Sigmoid colon (tissue), 7 donors: ENCODE data around the gene RPL35. TPM values are rescaled to one million over a fixed set of nuclear protein-coding genes. Genes with fewer than 3 reads are reported as not detected.
A peak's percentile ranks its signal among the peaks of the same experiment; 100 is the strongest.

Experiments used
- DNase-seq: peaks from one replicate; pipeline ENCODE4 v3.0.0-alpha.2; 2019
- H3K27ac ChIP-seq, 4 donors: fragments of 200-600 bp; sonication (generic); one replicate each; pipeline ENCODE4 v1.5.1; 2016 to 2019; ENCODE audit warnings: mild to moderate bottlenecking in 1 of 4
- H3K27me3 ChIP-seq, 3 donors: fragments of 200-600 bp; sonication (generic); one replicate each; pipeline ENCODE4 v1.5.1; 2019; ENCODE audit warnings: mild to moderate bottlenecking in 1 of 3
- H3K36me3 ChIP-seq, 4 donors: fragments of 200-600 bp; sonication (generic); one replicate each; pipeline ENCODE4 v1.5.1; 2016 to 2019
- H3K4me1 ChIP-seq, 4 donors: fragments of 200-600 bp; sonication (generic); one replicate each; pipeline ENCODE4 v1.5.1; 2017 to 2019
- H3K4me3 ChIP-seq, 4 donors: fragments of 200-600 bp; sonication (generic); one replicate each; pipeline ENCODE4 v1.5.1; 2017 to 2019; ENCODE audit warnings: mild to moderate bottlenecking in 2 of 4, moderate library complexity in 1 of 4
- H3K9me3 ChIP-seq, 4 donors: fragments of 200-600 bp in 3 of 4; sonication (generic) in 3 of 4; one replicate each; pipeline versions ENCODE4 v1.5.1 to v1.6.1; 2013 to 2019
- EP300 ChIP-seq, 4 donors: sonication (generic); formaldehyde crosslinking; IDR thresholded peaks; one replicate each; pipeline ENCODE4 v1.6.1; 2017; ENCODE audit warnings: antibody characterized with exemption in 4 of 4
- POLR2A ChIP-seq, 2 donors: fragments of 450-650 bp; IDR thresholded peaks; one replicate each; pipeline ENCODE4 v1.6.1; 2016; ENCODE audit warnings: antibody characterized with exemption in 2 of 2, mild to moderate bottlenecking in 2 of 2, moderate library complexity in 2 of 2
- POLR2AphosphoS5 ChIP-seq, 4 donors: sonication (generic); formaldehyde crosslinking; IDR thresholded peaks; one replicate each; pipeline ENCODE4 v1.6.1; 2017; ENCODE audit warnings: antibody characterized with exemption in 4 of 4
- WGBS, 2 donors: extraction: QIAGEN DNeasy Blood & Tissue Kit; methylation state at CpG; one replicate each; pipeline ENCODE4 v1.1.7; 2013; 5-methylcytosine and 5-hydroxymethylcytosine counted together
- intact Hi-C: fragments of 100-400 bp; cut with DNase I; formaldehyde crosslinking; loops from one replicate; pipeline ENCODE4 v1.15.1; 2023
- polyA plus RNA-seq, 3 donors: library from polyadenylated mRNA; stranded (reverse); fragments of 200-250 nt; gene quantifications; one replicate each; pipeline ENCODE4 v1.2.3, GENCODE V29; 2013
- total RNA-seq, 4 donors: library from RNA; depleted of rRNA; stranded (reverse); fragments of >200 nt; gene quantifications; one replicate each; pipeline ENCODE4 v1.1.0, GENCODE V29; 2016
- TF ChIP-seq, protein P1 (sequence below), 4 experiments: fragments of 450-650 bp in 3 of 4; fragments of 200-600 bp in 1 of 4; IDR thresholded peaks; one replicate each; pipeline ENCODE4 v1.5.1; 2016 to 2019; ENCODE audit warnings: antibody characterized with exemption in 4 of 4, mild to moderate bottlenecking in 3 of 4, moderate library complexity in 2 of 4
- donor health status: healthy with polysubstance abuse.
- donor health status: Bipolar disorder and iron deficiency.
- donor health status: healthy.

RPL35 gene
- total and polyA plus RNA-seq, 7 donors: 1,773 to 4,971 (median 3,683) TPM

DNA sequence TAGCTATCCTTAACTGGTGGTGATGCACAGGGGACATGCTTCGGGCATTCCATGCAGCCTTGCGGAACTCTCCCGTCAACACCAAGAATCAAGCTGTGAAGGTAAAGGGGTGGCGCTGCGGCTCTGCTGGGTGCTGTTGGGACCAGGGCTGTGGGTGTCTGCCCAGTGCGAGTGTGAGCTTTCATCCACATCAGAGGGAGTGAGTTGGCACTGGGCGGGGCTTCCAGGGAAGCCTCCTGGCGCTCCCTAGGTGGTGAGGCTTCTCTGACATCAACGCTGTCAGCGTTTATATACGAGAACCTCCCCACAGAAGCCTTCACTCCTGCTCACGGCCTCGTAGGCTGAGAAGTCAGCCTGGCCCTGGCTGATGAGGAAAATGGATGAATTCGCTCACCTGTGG, 11.9 kb upstream of the RPL35 start:
- Histone ChIP-seq H3K27ac (peak overlapping the region in 1 of 4 donors; percentile 94), H3K9me3 (no peaks in the 10 kb centered on the region), H3K27me3 (no peaks in the 10 kb centered on the region), H3K36me3 (peaks cover 17 to 53% (median 26%) of the 10 kb centered on the region in 4 donors), H3K4me1 (peaks cover 0 to 45% (median 43%) of the 10 kb centered on the region in 4 donors), H3K4me3 (no peak overlapping the region)
- no peak for DNase-seq
- TF ChIP-seq EP300 (IDR thresholded peaks at IDR 0.05) (no peak), POLR2A (IDR thresholded peaks at IDR 0.05) (no peak), POLR2AphosphoS5 (IDR thresholded peaks at IDR 0.05) (no peak)
- TF ChIP-seq, protein P1, sequence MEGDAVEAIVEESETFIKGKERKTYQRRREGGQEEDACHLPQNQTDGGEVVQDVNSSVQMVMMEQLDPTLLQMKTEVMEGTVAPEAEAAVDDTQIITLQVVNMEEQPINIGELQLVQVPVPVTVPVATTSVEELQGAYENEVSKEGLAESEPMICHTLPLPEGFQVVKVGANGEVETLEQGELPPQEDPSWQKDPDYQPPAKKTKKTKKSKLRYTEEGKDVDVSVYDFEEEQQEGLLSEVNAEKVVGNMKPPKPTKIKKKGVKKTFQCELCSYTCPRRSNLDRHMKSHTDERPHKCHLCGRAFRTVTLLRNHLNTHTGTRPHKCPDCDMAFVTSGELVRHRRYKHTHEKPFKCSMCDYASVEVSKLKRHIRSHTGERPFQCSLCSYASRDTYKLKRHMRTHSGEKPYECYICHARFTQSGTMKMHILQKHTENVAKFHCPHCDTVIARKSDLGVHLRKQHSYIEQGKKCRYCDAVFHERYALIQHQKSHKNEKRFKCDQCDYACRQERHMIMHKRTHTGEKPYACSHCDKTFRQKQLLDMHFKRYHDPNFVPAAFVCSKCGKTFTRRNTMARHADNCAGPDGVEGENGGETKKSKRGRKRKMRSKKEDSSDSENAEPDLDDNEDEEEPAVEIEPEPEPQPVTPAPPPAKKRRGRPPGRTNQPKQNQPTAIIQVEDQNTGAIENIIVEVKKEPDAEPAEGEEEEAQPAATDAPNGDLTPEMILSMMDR (IDR thresholded peaks at IDR 0.05): no peak
- 83 to 87% methylated on average over 14 of the region's 14 CpGs for WGBS, 2 donors
- intact Hi-C loops: loop anchor here (5.0 kb wide), 1 partner anchor 314 kb away; the partner anchor contains the start of gene PPP6C

DNA sequence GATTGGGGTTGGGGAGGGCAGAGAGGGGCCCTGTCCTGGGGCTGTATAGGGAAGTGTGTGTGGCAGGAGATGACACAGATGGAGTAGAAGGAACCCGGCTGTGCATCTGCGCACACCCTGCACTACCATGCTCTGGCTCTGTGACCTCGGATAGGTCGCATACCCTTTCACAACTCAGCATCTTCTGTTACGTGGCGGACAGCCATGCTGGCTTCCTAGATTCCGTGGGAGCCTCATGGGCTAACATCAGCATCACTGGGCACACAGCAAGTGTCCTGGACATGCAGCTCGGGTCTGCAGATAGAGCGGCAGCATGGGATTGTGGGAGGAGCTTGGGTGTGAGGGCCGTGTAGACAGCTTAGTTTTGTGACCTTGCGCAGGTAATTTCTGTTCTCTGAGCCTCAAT, 9.4 kb upstream of the RPL35 start:
- intact Hi-C loops: loop anchor here (5.0 kb wide), 1 partner anchor 316 kb away; the partner anchor contains the start of gene PPP6C
- H3K27me3 ChIP-seq: no peaks in the 10 kb centered on the region
- peaks cover 0 to 54% (median 51%) of the 10 kb centered on the region in 4 donors for H3K4me1 ChIP-seq
- peak overlapping the region in 3 of 4 donors; percentile 58 to 98 (median 94) for H3K27ac ChIP-seq
- no peak for DNase-seq
- TF ChIP-seq, protein P1 (IDR thresholded peaks at IDR 0.05): no peak
- TF ChIP-seq POLR2A (IDR thresholded peaks at IDR 0.05): no peak
- TF ChIP-seq POLR2AphosphoS5 (IDR thresholded peaks at IDR 0.05): no peak
- no peak for TF ChIP-seq EP300 (IDR thresholded peaks at IDR 0.05)
- H3K9me3 ChIP-seq: no peaks in the 10 kb centered on the region
- WGBS, 2 donors: 76 to 79% methylated on average over 11 of the region's 11 CpGs
- H3K4me3 ChIP-seq: no peak overlapping the region
- H3K36me3 ChIP-seq: peaks cover 13 to 28% (median 19%) of the 10 kb centered on the region in 4 donors

DNA sequence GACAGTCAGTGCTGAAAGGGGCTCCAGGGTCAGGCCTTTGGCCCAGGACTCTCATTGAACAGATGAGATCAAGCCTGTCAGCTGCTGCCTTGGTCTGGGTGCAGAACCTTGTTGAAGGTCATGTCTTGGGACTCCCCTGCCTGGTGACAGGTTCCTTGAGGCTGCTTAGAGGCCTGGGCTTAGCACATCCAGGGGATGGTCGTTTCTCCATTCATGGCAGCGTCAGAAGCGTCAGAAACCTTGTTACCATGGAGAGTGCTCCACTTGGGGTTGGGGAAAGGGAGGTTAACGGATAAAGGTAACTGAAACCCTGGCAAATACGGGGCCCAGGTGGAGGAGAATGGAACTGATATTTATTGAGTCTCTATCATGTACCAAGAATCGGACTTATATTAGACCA, 9.0 kb upstream of the RPL35 start:
- 50 to 62% methylated on average over 6 of the region's 6 CpGs for WGBS, 2 donors
- peak overlapping the region; percentile 93 to 98 (median 94) for H3K27ac ChIP-seq
- DNase-seq: no peak
- TF ChIP-seq, protein P1 (IDR thresholded peaks at IDR 0.05): no peak
- peaks cover 0 to 54% (median 51%) of the 10 kb centered on the region in 4 donors for H3K4me1 ChIP-seq
- H3K36me3 ChIP-seq: peaks cover 11 to 23% (median 15%) of the 10 kb centered on the region in 4 donors
- intact Hi-C loops: loop anchor here (5.0 kb wide), 1 partner anchor 317 kb away; the partner anchor contains the start of gene PPP6C
- no peaks in the 10 kb centered on the region for H3K27me3 ChIP-seq
- H3K9me3 ChIP-seq: no peaks in the 10 kb centered on the region
- peak overlapping the region in 3 of 4 donors; percentile 82 to 92 (median 88) for H3K4me3 ChIP-seq

DNA sequence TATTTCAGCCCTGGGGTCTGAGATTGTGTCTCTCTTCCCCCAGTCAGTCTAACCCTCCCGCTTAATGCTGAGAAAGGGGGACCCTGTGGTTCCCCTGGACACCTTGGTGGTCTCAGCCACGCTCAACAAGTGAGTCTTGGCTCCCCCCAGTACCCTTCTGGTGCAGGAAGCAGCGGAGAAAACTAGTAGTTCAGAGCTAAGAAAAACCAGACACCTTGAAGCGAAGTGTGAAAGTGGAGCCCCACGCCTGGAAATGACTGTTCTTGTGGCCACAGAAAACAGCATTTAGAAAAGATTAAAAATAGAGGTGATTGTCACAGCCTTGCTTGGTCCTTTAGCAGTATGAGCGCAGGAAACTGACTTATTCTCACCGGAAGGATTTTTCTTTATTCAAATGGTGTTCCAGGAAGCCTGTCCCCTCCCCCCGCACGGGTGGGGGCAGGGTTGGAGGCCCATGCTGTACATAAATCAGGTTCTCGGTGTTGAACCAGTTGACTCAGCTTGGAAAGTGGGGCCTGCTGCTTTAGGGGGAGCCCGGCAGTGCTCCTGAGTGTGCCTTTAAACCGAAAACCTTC, 8.3 kb upstream of the RPL35 start:
- 2 to 3% methylated on average over 12 of the region's 12 CpGs for WGBS, 2 donors
- intact Hi-C loops: loop anchor here (2.0 to 5.0 kb wide), 3 partner anchors 71 to 317 kb away; partner anchors contain the start of genes GOLGA1, PPP6C and SCAI
- peaks cover 0 to 54% (median 51%) of the 10 kb centered on the region in 4 donors for H3K4me1 ChIP-seq

More for the DNA sequence above, 8.3 kb upstream of the RPL35 start:
- DNase-seq: no peak
- H3K4me3 ChIP-seq: peak overlapping the region; percentile 82 to 98 (median 90)
- no peaks in the 10 kb centered on the region for H3K9me3 ChIP-seq
- H3K36me3 ChIP-seq: peaks cover 5 to 17% (median 8%) of the 10 kb centered on the region in 4 donors
- H3K27me3 ChIP-seq: no peaks in the 10 kb centered on the region
- TF ChIP-seq POLR2AphosphoS5 (IDR thresholded peaks at IDR 0.05) (peak in 2 of 4 donors; percentile 25 to 48), EP300 (IDR thresholded peaks at IDR 0.05) (no peak), POLR2A (IDR thresholded peaks at IDR 0.05) (no peak)
- TF ChIP-seq, protein P1 (IDR thresholded peaks at IDR 0.05): no peak
- H3K27ac ChIP-seq: peak overlapping the region; percentile 93 to 98 (median 94)
